ENCODE results near the gene IARS2.

DNA sequence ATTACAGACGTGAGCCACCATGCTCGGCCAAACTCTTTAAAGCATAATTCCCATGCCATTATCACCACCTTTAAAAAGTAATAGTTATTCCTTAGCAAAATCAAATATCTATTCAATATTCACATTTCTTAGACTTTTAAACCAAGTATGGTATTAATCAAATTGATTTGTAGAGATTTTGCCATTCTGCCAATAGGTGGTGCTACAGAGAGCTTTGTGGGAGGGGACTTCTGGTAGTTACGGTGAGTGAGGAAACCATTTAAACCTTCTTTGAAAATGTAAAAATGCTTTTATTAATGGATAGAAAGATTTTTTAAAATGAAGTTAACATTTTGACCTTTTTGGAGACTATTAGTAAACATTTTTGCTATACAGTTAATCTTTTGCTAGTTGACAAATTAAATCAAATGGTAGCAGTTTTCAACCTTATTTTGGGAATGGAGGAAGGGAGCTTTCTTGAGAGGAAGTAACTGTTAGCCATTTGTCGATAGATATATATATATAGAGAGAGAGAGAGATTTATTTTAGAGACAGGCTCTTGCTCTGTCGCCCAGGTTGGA is 19.3 kb downstream of the IARS2 start:
- no peak for TF ChIP-seq POLR2A (IDR thresholded peaks at IDR 0.05; ENCODE audit: low read depth, low read length)
- no peak for TF ChIP-seq TAF1 (IDR thresholded peaks at IDR 0.05; ENCODE audit: low read depth, low read length)
- no peak for TF ChIP-seq POLR2AphosphoS5 (IDR thresholded peaks at IDR 0.05; ENCODE audit: low read depth, low read length)
- no peak for TF ChIP-seq PAX5 (IDR thresholded peaks at IDR 0.05; ENCODE audit: insufficient read depth, low read length, severe bottlenecking)
